Neural cell (in vitro differentiated cells): Measurements from ENCODE around the gene MYO1D. TPM values are rescaled to one million over a fixed set of nuclear protein-coding genes. Genes with fewer than 3 reads are reported as not detected.

ENCODE experiments used
- H2AFZ ChIP-seq: fragments of 200-600, 300-800 bp; sonication (generic), shearing (Covaris generic); 2 replicates; pipeline ENCODE4 v1.6.0; 2014; ENCODE audit warnings: low read depth, mild to moderate bottlenecking, antibody characterized with exemption, low read length, moderate library complexity
- H3F3A ChIP-seq: fragments of 200-600 bp; shearing (Covaris generic); 2 replicates; pipeline ENCODE4 v1.6.1; 2016; ENCODE audit warnings: mild to moderate bottlenecking, moderate library complexity, mixed read lengths, antibody characterized with exemption, low read length; ENCODE audit not compliant: insufficient read depth, poor library complexity, severe bottlenecking
- H3K27ac ChIP-seq: fragments of 200-600, 300-800 bp; sonication (generic), shearing (Covaris generic); 2 replicates; pipeline ENCODE4 v1.5.1; 2014; ENCODE audit warnings: mild to moderate bottlenecking, low read length, moderate library complexity
- H3K27me3 ChIP-seq: fragments of 300-800, 200-600 bp; sonication (generic), shearing (Covaris generic); 2 replicates; pipeline ENCODE4 v1.6.0; 2014; ENCODE audit warnings: mild to moderate bottlenecking, low read depth, low read length, moderate library complexity; ENCODE audit not compliant: insufficient read depth
- H3K36me3 ChIP-seq: fragments of 300-800, 200-600 bp; sonication (generic), shearing (Covaris generic); 2 replicates; pipeline ENCODE4 v1.5.1; 2014; ENCODE audit warnings: mild to moderate bottlenecking, antibody characterized with exemption, low read length, moderate library complexity; ENCODE audit not compliant: insufficient read depth
- H3K4me2 ChIP-seq: fragments of 300-800, 200-600 bp; sonication (generic), shearing (Covaris generic); 2 replicates; pipeline ENCODE4 v1.6.0; 2014; ENCODE audit warnings: mild to moderate bottlenecking, low read length
- H3K4me3 ChIP-seq: fragments of 300-800, 200-600 bp; sonication (generic), shearing (Covaris generic); 2 replicates; pipeline ENCODE4 v1.5.1; 2014; ENCODE audit warnings: mild to moderate bottlenecking, low read length, moderate library complexity
- H3K79me2 ChIP-seq: fragments of 200-600 bp; shearing (Covaris generic); replicated peaks from 2 replicates; pipeline ENCODE4 v1.6.0; 2014; ENCODE audit warnings: mild to moderate bottlenecking, low read length, moderate library complexity; ENCODE audit not compliant: insufficient read depth
- H3K9ac ChIP-seq: fragments of 300-800, 200-600 bp; sonication (generic), shearing (Covaris generic); 2 replicates; pipeline ENCODE4 v1.6.1; 2016; ENCODE audit warnings: mild to moderate bottlenecking, low read length, mixed read lengths
- H3K9me2 ChIP-seq: fragments of 200-600 bp; shearing (Covaris generic); 2 replicates; pipeline ENCODE4 v1.6.1; 2016; ENCODE audit warnings: mild to moderate bottlenecking, low read length, mixed read lengths; ENCODE audit not compliant: insufficient read depth
- H3K9me3 ChIP-seq: fragments of 200-600, 300-800 bp; sonication (generic), shearing (Covaris generic); 2 replicates; pipeline ENCODE4 v1.6.1; 2016; ENCODE audit warnings: mild to moderate bottlenecking, mixed run types, low read length, moderate library complexity, mixed read lengths
- H4K20me1 ChIP-seq: fragments of 200-600 bp; shearing (Covaris generic); 2 replicates; pipeline ENCODE4 v1.6.1; 2016; ENCODE audit warnings: mild to moderate bottlenecking, mixed run types; ENCODE audit not compliant: insufficient read depth
- EP300 ChIP-seq: fragments of 450-650 bp; conservative IDR thresholded peaks from 2 replicates; pipeline ENCODE4 v1.6.1; 2014; ENCODE audit warnings: antibody characterized with exemption, mild to moderate bottlenecking, moderate library complexity; ENCODE audit not compliant: poor library complexity, severe bottlenecking
- EZH2 ChIP-seq: fragments of 200-600, 300-800 bp; shearing (Covaris generic), sonication (generic); IDR thresholded peaks from 2 replicates; pipeline ENCODE4 v1.6.1; 2014; ENCODE audit warnings: antibody characterized with exemption, low read length, borderline replicate concordance, mild to moderate bottlenecking; ENCODE audit not compliant: insufficient read depth, poor library complexity, severe bottlenecking
- MXI1 ChIP-seq: fragments of 450-650 bp; conservative IDR thresholded peaks from 2 replicates; pipeline ENCODE4 v1.6.1; 2014; ENCODE audit warnings: antibody characterized with exemption, mild to moderate bottlenecking; ENCODE audit not compliant: poor library complexity, severe bottlenecking
- POLR2AphosphoS5 ChIP-seq: IDR thresholded peaks from 2 replicates; pipeline ENCODE4 v1.6.1; 2012
- RAD21 ChIP-seq: fragments of 450-650 bp; conservative IDR thresholded peaks from 2 replicates; pipeline ENCODE4 v1.6.1; 2014; ENCODE audit warnings: antibody characterized with exemption, mild to moderate bottlenecking, moderate library complexity
- SMC3 ChIP-seq: fragments of 450-650 bp; conservative IDR thresholded peaks from 2 replicates; pipeline ENCODE4 v1.6.1; 2014; ENCODE audit warnings: antibody characterized with exemption, mild to moderate bottlenecking, moderate library complexity; ENCODE audit not compliant: poor library complexity
- TAF1 ChIP-seq: IDR thresholded peaks from 2 replicates; pipeline ENCODE4 v1.6.1; 2012; ENCODE audit warnings: low read depth
- polyA plus RNA-seq: library from polyadenylated mRNA; depleted of rRNA; stranded (reverse); fragments of >200 nt; gene quantifications from 2 replicates; pipeline ENCODE4 v1.2.3, GENCODE V29; 2014
- TF ChIP-seq, protein P1 (sequence below): fragments of 450-650 bp; IDR thresholded peaks from 2 replicates; pipeline ENCODE4 v1.5.1; 2014; ENCODE audit warnings: antibody characterized with exemption, mild to moderate bottlenecking, moderate library complexity; ENCODE audit not compliant: poor library complexity, severe bottlenecking
- TF ChIP-seq, protein P2 (sequence below): IDR thresholded peaks from 2 replicates; pipeline ENCODE4 v1.6.1; 2012; ENCODE audit warnings: borderline replicate concordance

MYO1D gene
- polyA plus RNA-seq, 1 donor from 2014 or later, result 10.7 TPM

DNA sequence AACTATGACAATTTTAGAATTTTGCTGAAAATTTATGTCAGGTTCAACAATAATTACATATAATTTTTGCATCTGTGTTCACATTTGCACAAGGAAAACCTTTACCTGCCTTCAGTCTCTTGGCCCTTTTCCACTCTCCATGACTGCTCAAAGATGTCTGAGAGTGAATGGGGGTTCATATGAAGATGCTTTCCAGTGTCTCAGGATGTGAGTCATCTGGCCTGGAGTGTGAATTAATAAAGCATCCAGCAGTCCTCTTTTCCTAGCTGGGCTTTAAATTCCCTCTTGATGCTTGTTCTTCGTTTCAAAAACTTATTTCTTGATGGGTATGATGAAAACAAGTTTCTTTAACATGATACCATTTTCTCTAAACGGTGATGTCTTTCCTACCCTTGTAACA lies 290.3 kb downstream of the MYO1D start:
- no peaks in the 10 kb centered on the region for H4K20me1 ChIP-seq
- H3K79me2 ChIP-seq, result no peaks in the 10 kb centered on the region
- no peaks in the 10 kb centered on the region for H3K36me3 ChIP-seq
- H3K27me3 ChIP-seq, result no peaks in the 10 kb centered on the region
- no peak overlapping the region for H2AFZ ChIP-seq
- no peak overlapping the region for H3K9ac ChIP-seq
- no peaks in the 10 kb centered on the region for H3F3A ChIP-seq
- H3K27ac ChIP-seq, result no peak overlapping the region
- TF ChIP-seq SMC3 (no peak), EZH2 (no peak)
- no peak overlapping the region for H3K4me3 ChIP-seq
- no peaks in the 10 kb centered on the region for H3K9me2 ChIP-seq
- H3K9me3 ChIP-seq, result no peaks in the 10 kb centered on the region
- H3K4me2 ChIP-seq, result no peak overlapping the region

DNA sequence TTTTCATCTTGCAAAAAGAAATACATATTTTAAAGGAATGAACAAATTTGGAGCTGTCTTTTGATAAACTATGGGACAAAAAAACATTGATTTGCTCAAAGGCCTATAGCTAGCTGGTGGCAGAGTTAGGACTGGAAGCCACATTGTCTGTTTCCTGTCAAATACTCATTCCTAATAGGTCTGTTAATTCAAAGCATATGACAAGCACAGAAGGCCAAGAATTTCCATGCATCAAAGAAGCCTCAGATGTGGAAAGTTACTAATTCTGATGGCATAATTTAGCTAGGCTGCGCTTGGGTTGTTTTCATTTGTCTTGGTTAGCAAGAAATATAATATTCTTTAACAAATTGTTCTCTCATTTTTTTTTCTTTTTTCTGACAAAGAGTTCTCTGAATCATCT lies 292.1 kb downstream of the MYO1D start:
- no peaks in the 10 kb centered on the region for H3K27me3 ChIP-seq
- H3K27ac ChIP-seq, result no peak overlapping the region
- TF ChIP-seq, protein P1, sequence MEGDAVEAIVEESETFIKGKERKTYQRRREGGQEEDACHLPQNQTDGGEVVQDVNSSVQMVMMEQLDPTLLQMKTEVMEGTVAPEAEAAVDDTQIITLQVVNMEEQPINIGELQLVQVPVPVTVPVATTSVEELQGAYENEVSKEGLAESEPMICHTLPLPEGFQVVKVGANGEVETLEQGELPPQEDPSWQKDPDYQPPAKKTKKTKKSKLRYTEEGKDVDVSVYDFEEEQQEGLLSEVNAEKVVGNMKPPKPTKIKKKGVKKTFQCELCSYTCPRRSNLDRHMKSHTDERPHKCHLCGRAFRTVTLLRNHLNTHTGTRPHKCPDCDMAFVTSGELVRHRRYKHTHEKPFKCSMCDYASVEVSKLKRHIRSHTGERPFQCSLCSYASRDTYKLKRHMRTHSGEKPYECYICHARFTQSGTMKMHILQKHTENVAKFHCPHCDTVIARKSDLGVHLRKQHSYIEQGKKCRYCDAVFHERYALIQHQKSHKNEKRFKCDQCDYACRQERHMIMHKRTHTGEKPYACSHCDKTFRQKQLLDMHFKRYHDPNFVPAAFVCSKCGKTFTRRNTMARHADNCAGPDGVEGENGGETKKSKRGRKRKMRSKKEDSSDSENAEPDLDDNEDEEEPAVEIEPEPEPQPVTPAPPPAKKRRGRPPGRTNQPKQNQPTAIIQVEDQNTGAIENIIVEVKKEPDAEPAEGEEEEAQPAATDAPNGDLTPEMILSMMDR, result no peak
- TF ChIP-seq EZH2 (no peak), TAF1 (no peak), EP300 (no peak), POLR2AphosphoS5 (no peak), MXI1 (no peak), RAD21 (no peak), SMC3 (no peak)
- TF ChIP-seq, protein P2, sequence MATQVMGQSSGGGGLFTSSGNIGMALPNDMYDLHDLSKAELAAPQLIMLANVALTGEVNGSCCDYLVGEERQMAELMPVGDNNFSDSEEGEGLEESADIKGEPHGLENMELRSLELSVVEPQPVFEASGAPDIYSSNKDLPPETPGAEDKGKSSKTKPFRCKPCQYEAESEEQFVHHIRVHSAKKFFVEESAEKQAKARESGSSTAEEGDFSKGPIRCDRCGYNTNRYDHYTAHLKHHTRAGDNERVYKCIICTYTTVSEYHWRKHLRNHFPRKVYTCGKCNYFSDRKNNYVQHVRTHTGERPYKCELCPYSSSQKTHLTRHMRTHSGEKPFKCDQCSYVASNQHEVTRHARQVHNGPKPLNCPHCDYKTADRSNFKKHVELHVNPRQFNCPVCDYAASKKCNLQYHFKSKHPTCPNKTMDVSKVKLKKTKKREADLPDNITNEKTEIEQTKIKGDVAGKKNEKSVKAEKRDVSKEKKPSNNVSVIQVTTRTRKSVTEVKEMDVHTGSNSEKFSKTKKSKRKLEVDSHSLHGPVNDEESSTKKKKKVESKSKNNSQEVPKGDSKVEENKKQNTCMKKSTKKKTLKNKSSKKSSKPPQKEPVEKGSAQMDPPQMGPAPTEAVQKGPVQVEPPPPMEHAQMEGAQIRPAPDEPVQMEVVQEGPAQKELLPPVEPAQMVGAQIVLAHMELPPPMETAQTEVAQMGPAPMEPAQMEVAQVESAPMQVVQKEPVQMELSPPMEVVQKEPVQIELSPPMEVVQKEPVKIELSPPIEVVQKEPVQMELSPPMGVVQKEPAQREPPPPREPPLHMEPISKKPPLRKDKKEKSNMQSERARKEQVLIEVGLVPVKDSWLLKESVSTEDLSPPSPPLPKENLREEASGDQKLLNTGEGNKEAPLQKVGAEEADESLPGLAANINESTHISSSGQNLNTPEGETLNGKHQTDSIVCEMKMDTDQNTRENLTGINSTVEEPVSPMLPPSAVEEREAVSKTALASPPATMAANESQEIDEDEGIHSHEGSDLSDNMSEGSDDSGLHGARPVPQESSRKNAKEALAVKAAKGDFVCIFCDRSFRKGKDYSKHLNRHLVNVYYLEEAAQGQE, result no peak
- no peaks in the 10 kb centered on the region for H3K36me3 ChIP-seq
- H3K79me2 ChIP-seq, result no peaks in the 10 kb centered on the region
- H2AFZ ChIP-seq, result no peak overlapping the region
- no peak overlapping the region for H3K4me3 ChIP-seq
- no peak overlapping the region for H3K4me2 ChIP-seq
- H3F3A ChIP-seq, result no peaks in the 10 kb centered on the region
- no peaks in the 10 kb centered on the region for H3K9me3 ChIP-seq
- no peaks in the 10 kb centered on the region for H3K9me2 ChIP-seq
- no peak overlapping the region for H3K9ac ChIP-seq
- no peaks in the 10 kb centered on the region for H4K20me1 ChIP-seq

DNA sequence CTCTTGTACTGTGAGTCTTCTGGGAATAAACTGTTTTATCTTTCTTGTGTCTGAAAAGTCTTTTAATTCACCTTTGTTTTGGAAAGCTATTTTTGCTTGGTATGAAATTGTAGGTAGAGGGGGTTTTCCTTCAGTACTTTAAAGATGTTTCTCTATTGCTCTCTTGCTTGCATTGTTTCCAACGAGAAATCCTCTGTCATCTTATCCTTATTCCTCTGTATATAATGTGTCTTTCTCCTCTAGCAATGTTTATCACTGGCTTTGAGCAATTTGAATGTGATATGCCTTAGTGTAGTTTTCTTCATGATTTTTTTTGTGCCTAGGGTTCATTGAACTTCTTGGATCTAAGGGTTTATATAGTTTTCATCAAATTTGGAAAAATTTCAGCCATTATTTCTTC lies 293.9 kb downstream of the MYO1D start:
- no peak overlapping the region for H3K4me2 ChIP-seq
- H3K79me2 ChIP-seq, result no peaks in the 10 kb centered on the region
- TF ChIP-seq, protein P1, result no peak
- TF ChIP-seq EZH2 (no peak), TAF1 (no peak), MXI1 (no peak), RAD21 (no peak), POLR2AphosphoS5 (no peak), SMC3 (no peak), EP300 (no peak)
- TF ChIP-seq, protein P2, result no peak
- no peak overlapping the region for H2AFZ ChIP-seq
- H4K20me1 ChIP-seq, result no peaks in the 10 kb centered on the region
- H3K9me3 ChIP-seq, result no peaks in the 10 kb centered on the region
- H3K4me3 ChIP-seq, result no peak overlapping the region
- no peaks in the 10 kb centered on the region for H3K36me3 ChIP-seq
- no peaks in the 10 kb centered on the region for H3K9me2 ChIP-seq
- H3K27me3 ChIP-seq, result no peaks in the 10 kb centered on the region
- H3K27ac ChIP-seq, result no peak overlapping the region
- no peaks in the 10 kb centered on the region for H3F3A ChIP-seq
- H3K9ac ChIP-seq, result no peak overlapping the region
